Peyer's patch (tissue), 4 donors: ENCODE results near the gene PHF21B. TPM values are rescaled to one million over a fixed set of nuclear protein-coding genes. Genes with fewer than 3 reads are reported as not detected.

ENCODE experiments used
- DNase-seq, 3 donors: peaks; one replicate each; pipeline ENCODE4 v3.0.0-alpha.2; 2017 to 2019
- H3K27ac ChIP-seq, 4 donors: fragments of 200-600 bp; sonication (generic); one replicate each; pipeline ENCODE4 v1.5.1; 2016 to 2019
- H3K27me3 ChIP-seq, 2 donors: fragments of 200-600 bp; sonication (generic); one replicate each; pipeline ENCODE4 v1.5.1; 2019
- H3K36me3 ChIP-seq, 3 donors: fragments of 200-600 bp; sonication (generic); one replicate each; pipeline ENCODE4 v1.5.1; 2016 to 2019
- H3K4me1 ChIP-seq, 4 donors: fragments of 200-600 bp; sonication (generic); one replicate each; pipeline ENCODE4 v1.5.1; 2016 to 2019
- H3K4me3 ChIP-seq, 4 donors: fragments of 200-600 bp; sonication (generic); 1 replicate in 3 of 4; 2 replicates in 1 of 4; pipeline ENCODE4 v1.5.1; 2016 to 2019; ENCODE audit warnings: mild to moderate bottlenecking in 1 of 4
- H3K9me3 ChIP-seq, 4 donors: fragments of 200-600 bp; sonication (generic); one replicate each; pipeline ENCODE4 v1.5.1; 2016 to 2019; ENCODE audit warnings: mild to moderate bottlenecking in 1 of 4
- POLR2A ChIP-seq, 2 donors: fragments of 450-650 bp; IDR thresholded peaks; one replicate each; pipeline ENCODE4 v1.5.1; 2017; ENCODE audit warnings: antibody characterized with exemption in 2 of 2, mild to moderate bottlenecking in 2 of 2, moderate library complexity in 2 of 2
- total RNA-seq, 4 donors: library from RNA; depleted of rRNA; stranded (reverse); fragments of >200 nt; gene quantifications; one replicate each; pipeline ENCODE4 v1.1.0, GENCODE V29; 2016
- TF ChIP-seq, protein P1 (sequence below), 6 experiments: fragments of 450-650 bp in 4 of 6; fragments of 200-600 bp in 2 of 6; sonication (generic) in 1 of 6; IDR thresholded peaks; one replicate each; pipeline ENCODE4 v1.5.1; 2017 to 2019; ENCODE audit warnings: antibody characterized with exemption in 6 of 6, mild to moderate bottlenecking in 3 of 6, moderate library complexity in 1 of 6

Gene PHF21B
- total RNA-seq, 4 donors from 2014 or later = not detected

DNA sequence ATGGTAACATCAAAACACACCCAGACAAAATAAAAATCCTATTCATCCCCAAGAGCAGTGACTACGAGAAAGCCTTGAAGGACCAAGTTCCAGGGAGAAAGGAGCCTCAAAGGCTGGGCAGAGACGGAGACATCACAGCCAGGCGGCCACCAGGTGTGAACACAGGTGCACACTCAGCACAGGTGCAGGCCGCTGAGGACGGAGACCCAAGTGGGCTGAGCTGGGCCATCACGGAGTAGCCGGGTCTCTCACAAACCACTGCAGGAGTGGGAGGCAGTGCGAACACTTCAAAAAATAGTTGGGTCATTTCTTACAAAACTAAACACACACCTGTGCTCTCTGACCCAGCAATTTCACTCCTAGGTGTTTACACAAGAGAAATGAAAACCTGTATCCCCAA lies 72.6 kb downstream of the PHF21B start:
- H3K27ac ChIP-seq = no peak overlapping the region
- TF ChIP-seq, protein P1, sequence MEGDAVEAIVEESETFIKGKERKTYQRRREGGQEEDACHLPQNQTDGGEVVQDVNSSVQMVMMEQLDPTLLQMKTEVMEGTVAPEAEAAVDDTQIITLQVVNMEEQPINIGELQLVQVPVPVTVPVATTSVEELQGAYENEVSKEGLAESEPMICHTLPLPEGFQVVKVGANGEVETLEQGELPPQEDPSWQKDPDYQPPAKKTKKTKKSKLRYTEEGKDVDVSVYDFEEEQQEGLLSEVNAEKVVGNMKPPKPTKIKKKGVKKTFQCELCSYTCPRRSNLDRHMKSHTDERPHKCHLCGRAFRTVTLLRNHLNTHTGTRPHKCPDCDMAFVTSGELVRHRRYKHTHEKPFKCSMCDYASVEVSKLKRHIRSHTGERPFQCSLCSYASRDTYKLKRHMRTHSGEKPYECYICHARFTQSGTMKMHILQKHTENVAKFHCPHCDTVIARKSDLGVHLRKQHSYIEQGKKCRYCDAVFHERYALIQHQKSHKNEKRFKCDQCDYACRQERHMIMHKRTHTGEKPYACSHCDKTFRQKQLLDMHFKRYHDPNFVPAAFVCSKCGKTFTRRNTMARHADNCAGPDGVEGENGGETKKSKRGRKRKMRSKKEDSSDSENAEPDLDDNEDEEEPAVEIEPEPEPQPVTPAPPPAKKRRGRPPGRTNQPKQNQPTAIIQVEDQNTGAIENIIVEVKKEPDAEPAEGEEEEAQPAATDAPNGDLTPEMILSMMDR (IDR thresholded peaks at IDR 0.05) = no peak
- TF ChIP-seq POLR2A (IDR thresholded peaks at IDR 0.05) = no peak
- no peak overlapping the region for H3K4me3 ChIP-seq
- H3K36me3 ChIP-seq = no peaks in the 10 kb centered on the region
- DNase-seq = no peak
- no peaks in the 10 kb centered on the region for H3K27me3 ChIP-seq
- H3K4me1 ChIP-seq = no peaks in the 10 kb centered on the region
- no peaks in the 10 kb centered on the region for H3K9me3 ChIP-seq

DNA sequence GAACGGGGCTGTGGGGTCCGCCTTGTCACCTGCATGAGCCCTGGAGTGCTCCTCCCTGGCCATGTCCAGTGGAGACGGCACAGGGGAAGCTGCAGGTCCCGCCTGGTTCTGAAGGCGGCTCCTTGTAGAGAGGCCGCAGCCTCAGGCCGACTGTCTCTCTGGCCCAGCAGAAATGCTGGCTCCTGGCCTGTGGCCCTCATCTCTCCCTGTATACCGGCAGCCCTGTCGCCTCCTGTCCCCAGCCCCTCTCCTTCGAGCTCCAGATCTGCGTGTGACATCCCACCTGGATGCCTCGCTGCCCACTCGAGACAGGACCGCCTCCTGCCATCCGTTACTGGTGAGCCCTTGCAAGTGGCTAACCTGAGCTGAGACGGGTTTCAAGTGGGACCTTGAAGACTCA lies 73.6 kb downstream of the PHF21B start:
- no peaks in the 10 kb centered on the region for H3K36me3 ChIP-seq
- H3K9me3 ChIP-seq = no peaks in the 10 kb centered on the region
- DNase-seq = no peak
- TF ChIP-seq, protein P1 (IDR thresholded peaks at IDR 0.05) = no peak
- TF ChIP-seq POLR2A (IDR thresholded peaks at IDR 0.05) = no peak
- H3K4me3 ChIP-seq = no peak overlapping the region
- H3K4me1 ChIP-seq = no peaks in the 10 kb centered on the region
- H3K27me3 ChIP-seq = no peaks in the 10 kb centered on the region
- H3K27ac ChIP-seq = no peak overlapping the region

DNA sequence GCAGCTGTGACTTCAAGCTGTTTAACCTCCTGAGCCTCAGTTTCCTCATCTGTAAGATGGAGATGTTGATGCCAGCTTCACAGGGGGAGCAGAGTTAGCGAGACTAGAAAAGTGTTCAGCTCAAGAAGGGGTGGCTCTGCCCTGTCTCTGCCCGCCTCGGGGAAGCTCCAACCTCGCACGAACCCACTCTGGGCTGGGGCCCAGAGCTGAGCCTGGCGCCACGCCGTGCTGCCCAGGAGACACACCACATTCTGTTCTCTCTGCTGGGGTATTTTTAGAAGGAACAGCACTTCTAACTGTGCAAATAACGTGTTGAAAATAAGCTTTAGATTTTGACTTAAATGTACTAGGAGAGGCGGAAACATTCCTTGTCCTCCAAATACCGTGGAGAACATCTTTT lies 74.1 kb downstream of the PHF21B start:
- no peak for TF ChIP-seq POLR2A (IDR thresholded peaks at IDR 0.05)
- TF ChIP-seq, protein P1 (IDR thresholded peaks at IDR 0.05) = no peak
- no peaks in the 10 kb centered on the region for H3K27me3 ChIP-seq
- no peaks in the 10 kb centered on the region for H3K36me3 ChIP-seq
- H3K27ac ChIP-seq = no peak overlapping the region
- no peaks in the 10 kb centered on the region for H3K4me1 ChIP-seq
- DNase-seq = no peak
- no peaks in the 10 kb centered on the region for H3K9me3 ChIP-seq
- H3K4me3 ChIP-seq = no peak overlapping the region

DNA sequence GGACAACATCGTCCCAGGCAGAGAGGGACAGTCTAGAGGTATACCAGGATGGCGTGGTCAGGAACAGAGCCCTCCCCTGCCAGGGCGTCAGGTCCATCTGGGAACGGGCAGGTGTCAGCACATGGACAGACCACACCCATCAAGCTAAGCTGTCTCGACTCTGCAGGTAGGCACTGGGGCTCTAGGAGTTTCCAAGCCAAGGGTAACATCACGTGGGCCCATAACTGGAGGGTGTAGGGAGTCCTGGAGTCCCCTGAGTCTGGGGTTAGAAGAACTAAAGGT lies 75.4 kb downstream of the PHF21B start:
- H3K4me3 ChIP-seq = no peak overlapping the region
- no peaks in the 10 kb centered on the region for H3K36me3 ChIP-seq
- H3K4me1 ChIP-seq = no peaks in the 10 kb centered on the region
- no peaks in the 10 kb centered on the region for H3K9me3 ChIP-seq
- H3K27me3 ChIP-seq = no peaks in the 10 kb centered on the region
- TF ChIP-seq POLR2A (IDR thresholded peaks at IDR 0.05) = no peak
- TF ChIP-seq, protein P1 (IDR thresholded peaks at IDR 0.05) = no peak
- no peak for DNase-seq
- no peak overlapping the region for H3K27ac ChIP-seq

DNA sequence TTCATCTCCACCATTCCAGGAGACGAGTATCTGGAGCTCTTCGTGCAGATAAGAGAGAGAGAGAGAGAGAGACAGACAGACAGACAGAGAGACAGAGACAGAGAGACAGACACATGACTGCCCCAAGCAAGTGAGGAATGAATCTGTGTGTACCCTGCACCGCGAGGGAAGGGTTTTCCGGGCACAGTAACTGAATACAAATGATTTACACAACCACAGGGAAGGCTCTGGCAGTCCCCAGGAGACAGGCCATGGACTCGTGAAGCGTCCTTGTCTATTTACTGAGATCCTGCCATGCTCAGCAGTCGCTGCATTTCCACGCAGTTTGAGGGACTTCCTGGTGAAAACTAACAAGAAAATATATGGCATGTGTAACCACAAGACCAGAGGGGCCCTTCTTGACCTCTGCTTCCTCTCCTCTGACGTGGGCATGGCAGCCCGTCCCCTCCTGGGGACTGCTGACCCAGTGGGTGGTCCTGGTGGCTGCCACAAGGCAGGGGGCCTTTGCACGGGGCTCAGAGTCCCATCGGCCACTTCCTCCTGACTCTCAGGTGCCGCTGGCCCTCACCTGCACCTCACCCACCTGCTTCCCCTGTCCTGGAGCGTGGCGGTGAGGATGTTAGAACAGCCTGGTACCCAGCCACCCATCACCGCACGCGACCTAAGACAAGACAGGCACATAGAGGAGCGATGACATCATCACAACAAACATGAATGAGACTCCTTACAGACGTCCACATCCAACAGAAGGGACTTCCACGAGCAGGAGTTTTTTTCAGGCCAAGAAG lies 75.9 kb downstream of the PHF21B start:
- H3K4me3 ChIP-seq = no peak overlapping the region
- H3K36me3 ChIP-seq = no peaks in the 10 kb centered on the region
- TF ChIP-seq, protein P1 (IDR thresholded peaks at IDR 0.05) = no peak
- TF ChIP-seq POLR2A (IDR thresholded peaks at IDR 0.05) = no peak
- no peaks in the 10 kb centered on the region for H3K4me1 ChIP-seq
- DNase-seq = no peak
- H3K9me3 ChIP-seq = no peaks in the 10 kb centered on the region
- H3K27ac ChIP-seq = no peak overlapping the region
- no peaks in the 10 kb centered on the region for H3K27me3 ChIP-seq

DNA sequence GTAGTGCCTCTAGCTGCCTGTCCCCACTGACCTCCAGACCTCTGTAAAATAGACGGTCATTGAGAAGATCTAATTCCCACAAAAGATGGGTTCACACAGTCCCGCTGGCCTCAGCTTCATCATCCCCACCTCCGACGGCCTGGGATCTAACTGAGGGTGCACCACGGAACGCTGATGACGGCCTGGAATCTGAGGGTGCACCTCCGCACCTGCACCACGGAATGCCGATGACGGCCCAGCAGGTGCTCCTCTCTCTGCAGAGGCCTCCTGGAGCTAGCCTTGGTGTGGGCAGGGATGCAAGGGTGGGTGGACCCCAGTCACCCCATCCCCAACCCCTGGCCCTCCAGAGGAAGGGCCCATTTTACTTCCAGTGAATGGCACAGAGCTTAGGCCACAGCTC lies 77.3 kb downstream of the PHF21B start:
- TF ChIP-seq, protein P1 (IDR thresholded peaks at IDR 0.05) = no peak
- TF ChIP-seq POLR2A (IDR thresholded peaks at IDR 0.05) = no peak
- Histone ChIP-seq H3K4me1 (no peaks in the 10 kb centered on the region), H3K36me3 (no peaks in the 10 kb centered on the region), H3K27ac (no peak overlapping the region), H3K9me3 (no peaks in the 10 kb centered on the region), H3K27me3 (no peaks in the 10 kb centered on the region), H3K4me3 (no peak overlapping the region)
- no peak for DNase-seq
